ENCODE results near the gene KLHL17. TPM values are rescaled to one million over a fixed set of nuclear protein-coding genes. Genes with fewer than 3 reads are reported as not detected.
"Not testable (repeated sequence)": the region's sequence is repeated elsewhere in the genome, so short reads cannot be mapped to it uniquely, and the experiment has no call there.

The KLHL17 gene
- polyA plus RNA-seq, 1 donor = 6.8 TPM

DNA sequence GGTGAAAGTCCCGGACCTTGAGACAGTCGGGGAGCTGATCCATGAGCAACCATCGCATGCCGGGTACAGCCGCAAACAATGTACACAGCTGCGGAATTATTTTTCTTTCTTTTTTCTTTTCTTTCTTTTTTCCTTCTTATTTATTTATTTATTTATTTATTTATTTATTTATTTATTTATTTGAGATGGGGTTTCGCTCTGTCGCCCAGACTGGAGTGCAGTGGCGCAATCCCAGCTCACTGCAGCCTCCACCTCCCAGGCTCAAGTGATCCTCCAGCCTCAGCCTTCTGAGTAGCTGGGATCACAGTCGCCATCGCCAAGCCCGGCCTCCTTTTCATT lies 24.1 kb downstream of the KLHL17 start:
- no peak for DNase-seq
- peaks cover 1% of the 10 kb centered on the region for H3K9me3 ChIP-seq (ENCODE audit: control insufficient read depth, low read depth, low read length)
- WGBS (ENCODE audit: insufficient coverage, low lambda C conversion rate) = 22% methylated on average over 4 of the region's 12 CpGs
- no peak overlapping the region for H3K27ac ChIP-seq (ENCODE audit: low read length)
- H3K4me3 ChIP-seq (ENCODE audit: low read length) = no peak overlapping the region
- H3K4me1 ChIP-seq (ENCODE audit: control insufficient read depth, insufficient read depth, low read length) = no peaks in the 10 kb centered on the region
- peaks cover 36% of the 10 kb centered on the region for H3K27me3 ChIP-seq (ENCODE audit: control insufficient read depth, insufficient read depth, low read length)
- no peaks in the 10 kb centered on the region for H3K36me3 ChIP-seq (ENCODE audit: control insufficient read depth, insufficient read depth, low read length)

DNA sequence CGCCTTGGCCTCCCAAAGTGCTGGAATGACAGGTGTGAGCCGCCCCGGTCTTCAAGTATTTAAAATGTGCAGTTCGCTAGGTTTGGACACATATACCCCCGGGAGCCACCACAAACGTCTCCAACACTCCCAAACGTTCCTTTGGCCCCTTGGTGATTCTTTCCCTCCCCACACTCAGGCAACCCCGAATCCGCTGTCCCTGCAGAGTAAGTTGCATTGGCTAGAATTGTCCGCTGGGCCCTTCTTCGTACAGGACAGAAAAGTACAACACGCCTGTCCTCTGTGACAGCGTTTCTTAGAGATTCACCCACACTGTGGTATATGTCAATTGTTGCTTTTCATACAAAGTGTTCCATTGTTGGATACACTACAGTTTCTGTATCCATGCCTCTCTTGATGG lies 24.7 kb downstream of the KLHL17 start:
- no peak for DNase-seq
- no peaks in the 10 kb centered on the region for H3K36me3 ChIP-seq (ENCODE audit: control insufficient read depth, insufficient read depth, low read length)
- no peak overlapping the region for H3K4me3 ChIP-seq (ENCODE audit: low read length)
- no peak overlapping the region for H3K27ac ChIP-seq (ENCODE audit: low read length)
- no peaks in the 10 kb centered on the region for H3K9me3 ChIP-seq (ENCODE audit: control insufficient read depth, low read depth, low read length)
- no peaks in the 10 kb centered on the region for H3K4me1 ChIP-seq (ENCODE audit: control insufficient read depth, insufficient read depth, low read length)
- no CpG with 5 or more reads among the region's 13 CpGs for WGBS (ENCODE audit: insufficient coverage, low lambda C conversion rate)
- H3K27me3 ChIP-seq (ENCODE audit: control insufficient read depth, insufficient read depth, low read length) = peaks cover 36% of the 10 kb centered on the region

DNA sequence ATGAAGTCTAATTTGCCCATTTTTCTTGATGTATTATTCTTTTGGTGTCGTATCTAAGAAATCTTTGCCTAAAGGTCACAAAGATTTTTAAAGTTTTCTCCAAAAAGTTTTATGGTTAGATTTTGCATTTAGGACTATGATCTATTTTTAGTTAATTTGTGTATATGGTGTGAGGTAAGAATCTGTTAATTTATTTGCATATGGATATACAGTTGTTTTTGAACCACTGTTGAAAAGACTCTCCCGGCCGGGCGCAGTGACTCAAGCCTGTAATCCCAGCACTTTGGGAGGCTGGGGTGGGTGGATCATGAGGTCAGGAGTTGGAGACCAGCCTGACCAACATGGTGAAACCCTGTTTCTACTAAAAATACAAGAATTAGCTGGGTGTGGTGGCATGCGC lies 27.7 kb downstream of the KLHL17 start:
- H3K27ac ChIP-seq (ENCODE audit: low read length); H3K4me3 ChIP-seq (ENCODE audit: low read length); H3K4me1 ChIP-seq (ENCODE audit: control insufficient read depth, insufficient read depth, low read length); H3K36me3 ChIP-seq (ENCODE audit: control insufficient read depth, insufficient read depth, low read length); DNase-seq: not testable (repeated sequence)
- no CpG with 5 or more reads among the region's 5 CpGs for WGBS (ENCODE audit: insufficient coverage, low lambda C conversion rate)
- peaks cover 24% of the 10 kb centered on the region for H3K27me3 ChIP-seq (ENCODE audit: control insufficient read depth, insufficient read depth, low read length)
- H3K9me3 ChIP-seq (ENCODE audit: control insufficient read depth, low read depth, low read length) = peaks cover 14% of the 10 kb centered on the region

DNA sequence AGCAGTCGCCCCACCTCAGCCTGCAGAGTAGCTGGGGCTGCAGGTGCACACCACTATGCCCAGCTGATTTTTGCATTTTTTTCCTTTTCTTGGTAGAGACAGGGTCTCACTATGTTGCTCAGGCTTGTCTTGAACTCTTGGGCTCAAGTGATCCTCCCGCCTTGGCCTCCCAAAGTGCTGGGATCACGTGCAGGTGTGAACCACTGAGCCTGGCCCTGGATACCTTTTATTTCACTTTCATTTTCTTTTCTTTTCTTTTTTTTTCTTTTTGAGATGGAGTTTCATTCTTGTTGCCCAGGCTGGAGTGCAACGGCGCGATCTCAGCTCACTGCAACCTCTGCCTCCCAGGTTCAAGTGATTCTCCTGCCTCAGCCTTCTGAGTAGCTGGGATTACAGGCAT lies 30.9 kb downstream of the KLHL17 start:
- not testable (repeated sequence) for DNase-seq; H3K4me3 ChIP-seq (ENCODE audit: low read length)

DNA sequence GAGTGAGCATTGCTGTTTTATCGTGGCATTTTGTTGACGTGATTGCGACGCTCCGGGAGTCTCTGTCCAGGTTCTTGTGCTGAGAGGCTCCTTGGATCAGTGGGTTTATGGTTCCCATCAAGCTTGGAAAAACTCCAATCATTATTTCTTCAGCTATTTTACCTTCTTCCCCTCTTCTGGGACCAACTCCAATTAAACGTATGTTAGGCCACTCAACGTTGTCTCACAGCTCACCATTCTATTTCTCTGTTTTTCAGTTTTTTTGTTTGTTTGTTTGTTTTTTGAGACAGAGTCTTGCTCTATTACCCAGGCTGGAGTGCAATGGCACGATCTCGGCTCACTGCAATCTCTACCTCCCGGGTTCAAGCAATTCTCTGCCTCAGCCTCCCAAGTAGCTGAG lies 31.5 kb downstream of the KLHL17 start:
- Histone ChIP-seq H3K27ac (ENCODE audit: low read length) (no peak overlapping the region), H3K9me3 (ENCODE audit: control insufficient read depth, low read depth, low read length) (peaks cover 19% of the 10 kb centered on the region), H3K27me3 (ENCODE audit: control insufficient read depth, insufficient read depth, low read length) (peaks cover 24% of the 10 kb centered on the region), H3K4me3 (ENCODE audit: low read length) (no peak overlapping the region), H3K4me1 (ENCODE audit: control insufficient read depth, insufficient read depth, low read length) (no peaks in the 10 kb centered on the region), H3K36me3 (ENCODE audit: control insufficient read depth, insufficient read depth, low read length) (no peaks in the 10 kb centered on the region)
- no peak for DNase-seq
- 100% methylated on average over 1 of the region's 10 CpGs for WGBS (ENCODE audit: insufficient coverage, low lambda C conversion rate)

More for the DNA sequence above, 30.9 kb downstream of the KLHL17 start:
- Histone ChIP-seq H3K27me3 (ENCODE audit: control insufficient read depth, insufficient read depth, low read length) (peaks cover 23% of the 10 kb centered on the region), H3K9me3 (ENCODE audit: control insufficient read depth, low read depth, low read length) (peaks cover 19% of the 10 kb centered on the region)
- not testable (repeated sequence) for H3K4me1 ChIP-seq (ENCODE audit: control insufficient read depth, insufficient read depth, low read length); H3K36me3 ChIP-seq (ENCODE audit: control insufficient read depth, insufficient read depth, low read length); H3K27ac ChIP-seq (ENCODE audit: low read length)
- 67% methylated on average over 1 of the region's 6 CpGs for WGBS (ENCODE audit: insufficient coverage, low lambda C conversion rate)

DNA sequence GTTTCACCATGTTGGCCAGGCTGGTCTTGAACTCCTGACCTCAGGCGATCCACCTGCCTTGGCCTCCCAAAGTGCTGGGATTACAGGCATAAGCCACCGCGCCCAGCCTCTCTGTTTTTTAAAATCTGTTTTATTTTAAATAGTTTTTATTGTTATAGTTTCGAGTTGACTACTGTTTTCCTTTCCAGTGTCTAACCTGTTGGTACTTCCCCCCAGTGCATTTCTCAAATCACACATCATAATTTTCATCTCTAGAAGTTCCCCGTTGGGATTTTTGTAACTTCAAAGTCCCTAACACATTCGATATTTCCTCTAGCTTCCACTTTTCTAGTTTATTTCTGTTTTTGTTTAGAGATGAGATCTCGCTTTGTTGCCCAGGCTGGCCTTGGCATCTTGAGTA lies 32.0 kb downstream of the KLHL17 start:
- no peak overlapping the region for H3K4me3 ChIP-seq (ENCODE audit: low read length)
- no peak for DNase-seq
- H3K9me3 ChIP-seq (ENCODE audit: control insufficient read depth, low read depth, low read length) = peaks cover 19% of the 10 kb centered on the region
- no peak overlapping the region for H3K27ac ChIP-seq (ENCODE audit: low read length)
- peaks cover 28% of the 10 kb centered on the region for H3K27me3 ChIP-seq (ENCODE audit: control insufficient read depth, insufficient read depth, low read length)
- no peaks in the 10 kb centered on the region for H3K36me3 ChIP-seq (ENCODE audit: control insufficient read depth, insufficient read depth, low read length)
- 87% methylated on average over 1 of the region's 7 CpGs for WGBS (ENCODE audit: insufficient coverage, low lambda C conversion rate)
- no peaks in the 10 kb centered on the region for H3K4me1 ChIP-seq (ENCODE audit: control insufficient read depth, insufficient read depth, low read length)

DNA sequence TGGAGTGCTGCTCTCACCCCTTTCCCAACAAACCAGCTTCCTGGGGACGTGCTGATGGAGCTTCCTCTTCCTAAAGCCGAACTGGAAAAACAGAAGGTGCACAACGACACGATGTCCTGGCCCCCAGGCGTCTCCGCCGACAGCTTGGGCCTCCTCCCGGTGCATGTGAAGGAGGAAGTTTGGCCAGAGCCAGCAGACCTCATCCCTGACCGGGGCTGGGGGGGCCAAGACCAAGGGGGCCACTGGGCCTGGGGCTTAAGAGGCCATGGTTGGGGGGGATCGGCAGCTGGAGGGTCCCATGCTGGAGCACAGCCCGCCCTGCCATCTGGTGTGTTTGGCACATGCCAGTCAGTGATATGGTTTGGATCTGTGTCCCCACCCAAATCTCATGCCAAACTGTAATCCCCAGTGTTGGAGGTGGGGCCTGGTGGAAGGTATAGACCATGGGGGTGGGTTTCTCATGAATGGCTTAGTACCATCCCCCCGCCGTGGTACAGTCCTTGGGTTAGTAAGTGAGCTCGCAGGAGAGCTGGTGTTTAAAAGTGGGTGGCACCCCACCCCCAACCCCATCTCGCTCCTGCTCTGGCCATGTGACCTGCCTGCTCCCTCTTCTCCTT lies 33.1 kb downstream of the KLHL17 start:
- WGBS (ENCODE audit: insufficient coverage, low lambda C conversion rate) = no CpG with 5 or more reads among the region's 15 CpGs
- H3K27me3 ChIP-seq (ENCODE audit: control insufficient read depth, insufficient read depth, low read length) = peaks cover 39% of the 10 kb centered on the region
- no peak for DNase-seq
- no peaks in the 10 kb centered on the region for H3K36me3 ChIP-seq (ENCODE audit: control insufficient read depth, insufficient read depth, low read length)
- H3K4me1 ChIP-seq (ENCODE audit: control insufficient read depth, insufficient read depth, low read length) = peaks cover 2% of the 10 kb centered on the region
- no peak overlapping the region for H3K4me3 ChIP-seq (ENCODE audit: low read length)
- no peak overlapping the region for H3K27ac ChIP-seq (ENCODE audit: low read length)
- H3K9me3 ChIP-seq (ENCODE audit: control insufficient read depth, low read depth, low read length) = peaks cover 28% of the 10 kb centered on the region

DNA sequence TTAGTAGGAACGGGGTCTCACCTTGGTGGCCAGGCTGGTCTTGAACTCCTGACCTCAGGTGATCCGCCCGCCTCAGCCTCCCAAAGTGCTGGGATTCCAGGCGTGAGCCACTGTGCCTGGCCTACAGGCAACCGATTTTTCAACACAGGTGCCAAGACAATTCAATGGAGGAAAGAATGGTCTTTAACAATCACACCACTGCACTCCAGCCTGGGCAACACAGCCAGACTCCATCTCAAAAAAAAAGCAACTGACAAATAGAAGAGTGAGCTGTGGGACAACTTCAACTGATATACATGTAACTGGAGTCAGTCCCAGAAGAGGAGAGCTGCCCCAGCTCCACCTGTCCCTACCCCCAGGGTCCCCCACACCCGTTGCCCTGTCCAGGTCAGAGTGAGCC lies 34.2 kb downstream of the KLHL17 start:
- DNase-seq; H3K4me1 ChIP-seq (ENCODE audit: control insufficient read depth, insufficient read depth, low read length); H3K27ac ChIP-seq (ENCODE audit: low read length); H3K4me3 ChIP-seq (ENCODE audit: low read length); H3K36me3 ChIP-seq (ENCODE audit: control insufficient read depth, insufficient read depth, low read length): not testable (repeated sequence)
- H3K9me3 ChIP-seq (ENCODE audit: control insufficient read depth, low read depth, low read length) = peaks cover 28% of the 10 kb centered on the region
- peaks cover 47% of the 10 kb centered on the region for H3K27me3 ChIP-seq (ENCODE audit: control insufficient read depth, insufficient read depth, low read length)
- no CpG with 5 or more reads among the region's 6 CpGs for WGBS (ENCODE audit: insufficient coverage, low lambda C conversion rate)

DNA sequence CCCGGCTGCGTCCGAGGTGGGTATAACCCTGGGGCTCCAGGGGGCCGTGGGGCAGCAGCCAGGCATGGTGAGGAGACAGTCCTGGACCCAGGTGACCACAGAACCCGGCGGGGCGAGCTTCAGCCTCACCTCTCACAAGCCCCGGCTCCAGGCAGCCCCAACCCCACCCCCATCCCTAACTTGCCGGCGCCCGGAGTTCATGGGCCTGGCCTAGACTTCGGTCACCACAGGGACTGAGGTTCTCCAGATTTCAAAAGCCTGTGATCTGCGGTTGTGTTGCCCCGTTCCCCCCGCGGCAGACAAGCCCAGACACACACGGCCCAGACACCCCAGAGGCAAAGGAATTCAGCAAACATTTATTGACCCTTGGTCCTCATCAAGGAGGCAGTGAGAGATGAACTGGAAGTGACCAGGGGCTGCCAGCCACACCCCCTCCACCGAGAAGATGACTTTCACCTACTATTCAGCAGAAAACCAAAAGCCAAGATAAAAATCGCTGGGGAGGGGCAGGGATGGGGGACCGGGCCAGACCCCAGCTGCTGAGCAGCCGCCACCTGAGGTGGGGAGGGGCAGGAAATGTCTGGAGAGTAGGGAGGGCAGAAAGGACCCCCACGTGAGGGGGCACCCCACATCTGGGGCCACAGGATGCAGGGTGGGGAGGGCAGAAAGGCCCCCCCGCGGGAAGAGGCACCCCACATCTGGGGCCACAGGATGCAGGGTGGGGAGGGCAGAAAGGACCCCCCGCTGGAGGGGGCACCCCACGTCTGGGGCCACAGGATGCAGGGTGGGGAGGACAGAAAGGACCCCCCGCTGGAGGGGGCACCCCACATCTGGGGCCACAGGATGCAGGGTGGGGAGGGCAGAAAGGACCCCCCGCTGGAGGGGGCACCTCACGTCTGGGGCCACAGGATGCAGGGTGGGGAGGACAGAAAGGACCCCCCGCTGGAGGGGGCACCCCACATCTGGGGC lies 35.6 kb downstream of the KLHL17 start:
- no peaks in the 10 kb centered on the region for H3K36me3 ChIP-seq (ENCODE audit: control insufficient read depth, insufficient read depth, low read length)
- DNase-seq = no peak
- H3K4me3 ChIP-seq (ENCODE audit: low read length) = no peak overlapping the region
- H3K27me3 ChIP-seq (ENCODE audit: control insufficient read depth, insufficient read depth, low read length) = peaks cover 52% of the 10 kb centered on the region
- H3K4me1 ChIP-seq (ENCODE audit: control insufficient read depth, insufficient read depth, low read length) = peaks cover 11% of the 10 kb centered on the region
- no peak overlapping the region for H3K27ac ChIP-seq (ENCODE audit: low read length)
- peaks cover 31% of the 10 kb centered on the region for H3K9me3 ChIP-seq (ENCODE audit: control insufficient read depth, low read depth, low read length)
- no CpG with 5 or more reads among the region's 30 CpGs for WGBS (ENCODE audit: insufficient coverage, low lambda C conversion rate)

DNA sequence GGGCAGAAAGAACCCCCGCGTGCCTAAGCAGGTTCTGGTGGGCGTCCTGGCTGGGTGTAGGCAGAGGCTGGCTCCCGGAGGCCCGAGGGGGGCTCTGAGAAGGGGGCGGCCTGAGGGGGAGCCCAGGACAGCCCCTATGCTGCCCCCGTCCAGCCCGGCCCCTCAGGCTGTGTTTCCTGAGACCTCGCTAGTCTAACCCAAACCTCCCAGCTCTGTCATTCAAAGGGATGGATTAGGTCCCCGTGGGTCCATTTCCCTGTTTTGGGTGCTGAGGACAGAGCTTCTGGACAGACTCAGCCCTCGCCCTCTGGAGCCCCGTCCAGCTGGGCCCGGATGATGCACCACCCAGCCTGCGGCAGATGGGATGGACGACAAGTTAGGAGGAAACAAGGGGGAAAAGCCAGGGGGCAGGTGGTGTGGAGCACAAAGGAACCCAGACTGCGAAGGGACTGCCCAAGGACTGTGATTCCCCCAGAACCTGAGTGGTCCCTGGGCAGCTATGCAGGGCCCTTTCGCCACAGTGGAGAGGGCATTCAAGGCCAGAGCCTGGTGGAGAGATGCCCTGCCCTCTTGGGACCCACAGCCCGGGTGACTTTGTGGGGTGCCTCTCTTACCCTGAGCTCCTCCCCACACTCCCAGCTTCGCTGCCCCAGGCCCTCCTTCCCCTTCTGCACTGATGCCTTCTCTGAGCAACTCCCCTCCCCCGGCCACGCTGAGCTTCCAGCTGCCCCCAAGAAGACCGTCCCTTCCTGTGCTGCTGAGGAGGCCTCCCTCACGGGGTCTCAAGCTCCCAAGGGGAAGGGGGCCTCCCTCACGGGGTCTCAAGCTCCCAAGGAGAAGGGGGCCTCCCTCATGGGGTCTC lies 36.7 kb downstream of the KLHL17 start:
- H3K9me3 ChIP-seq (ENCODE audit: control insufficient read depth, low read depth, low read length) = peaks cover 28% of the 10 kb centered on the region
- H3K4me1 ChIP-seq (ENCODE audit: control insufficient read depth, insufficient read depth, low read length) = peaks cover 16% of the 10 kb centered on the region
- H3K27ac ChIP-seq (ENCODE audit: low read length) = no peak overlapping the region
- DNase-seq = no peak
- H3K36me3 ChIP-seq (ENCODE audit: control insufficient read depth, insufficient read depth, low read length) = no peaks in the 10 kb centered on the region
- no peak overlapping the region for H3K4me3 ChIP-seq (ENCODE audit: low read length)
- H3K27me3 ChIP-seq (ENCODE audit: control insufficient read depth, insufficient read depth, low read length) = peaks cover 57% of the 10 kb centered on the region
- no CpG with 5 or more reads among the region's 24 CpGs for WGBS (ENCODE audit: insufficient coverage, low lambda C conversion rate)

All from large intestine (tissue), 3 donors.